HG02852 (cell line): Measurements from ENCODE around the gene APCDD1.
"Not testable (repeated sequence)": the region's sequence is repeated elsewhere in the genome, so short reads cannot be mapped to it uniquely, and the experiment has no call there.

ENCODE experiments used
- ATAC-seq: cut with Tn5 transposase; IDR thresholded peaks from one replicate; pipeline ENCODE4 v1.9.1; 2021; ENCODE audit warnings: mild to moderate bottlenecking, moderate library complexity; ENCODE audit not compliant: unreplicated experiment

APCDD1 gene

DNA sequence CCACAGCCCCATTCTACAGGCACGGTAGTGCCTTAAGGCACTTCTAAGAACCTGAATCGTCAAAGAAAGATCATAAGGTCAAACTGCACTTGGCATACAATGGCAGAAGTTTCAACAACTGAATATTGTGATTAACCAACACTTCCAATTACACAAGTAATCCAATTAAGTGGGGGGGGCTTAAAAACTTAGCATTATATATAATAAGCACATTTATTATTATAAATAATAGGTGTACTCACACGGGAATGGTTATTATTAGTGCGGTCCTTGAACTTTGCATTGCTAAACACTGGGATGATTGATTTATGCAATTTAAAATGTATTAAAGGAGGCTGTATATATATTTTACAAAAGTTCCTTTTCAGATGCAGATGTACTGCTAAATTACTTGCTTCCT, 7.6 kb downstream of the APCDD1 start:
- ATAC-seq = no peak

DNA sequence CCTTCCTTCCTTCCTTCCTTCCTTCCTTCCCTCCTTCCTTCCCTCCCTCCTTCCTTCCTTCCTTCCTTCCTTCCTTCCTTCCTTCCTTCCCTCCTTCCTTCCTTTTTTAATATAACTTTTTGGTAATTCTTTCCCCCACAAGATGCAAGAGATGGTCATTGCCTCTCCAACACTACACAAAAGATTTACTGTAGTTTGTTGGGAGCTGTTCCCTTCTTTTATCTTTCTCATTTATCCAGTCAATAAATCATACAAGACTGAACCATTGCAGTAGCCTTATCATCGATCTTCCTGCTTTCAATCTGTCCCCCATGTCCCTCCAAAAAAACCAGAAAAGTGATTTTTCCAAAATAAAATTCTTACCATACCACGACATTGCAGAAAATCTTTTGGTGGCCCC, 8.2 kb downstream of the APCDD1 start:
- no peak for ATAC-seq

DNA sequence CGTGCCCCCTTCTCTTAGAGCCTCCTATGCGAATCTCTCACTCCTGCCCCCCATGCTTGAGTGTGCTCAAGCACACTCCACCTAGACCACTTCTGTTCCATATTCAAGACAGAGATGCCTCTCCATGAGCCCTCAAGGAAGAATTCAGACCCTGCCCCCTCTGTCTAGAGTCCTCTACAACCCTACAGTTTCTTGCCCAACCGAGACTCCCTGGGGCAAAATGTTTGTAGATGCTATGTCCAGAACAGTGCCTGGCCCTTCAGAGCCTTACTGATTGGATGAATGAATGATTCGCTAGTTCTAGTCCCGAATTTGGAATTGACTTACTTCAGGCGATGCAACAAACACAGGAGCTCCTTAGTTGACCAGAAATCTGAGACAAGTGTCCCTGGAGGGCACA, 8.7 kb downstream of the APCDD1 start:
- ATAC-seq = no peak

DNA sequence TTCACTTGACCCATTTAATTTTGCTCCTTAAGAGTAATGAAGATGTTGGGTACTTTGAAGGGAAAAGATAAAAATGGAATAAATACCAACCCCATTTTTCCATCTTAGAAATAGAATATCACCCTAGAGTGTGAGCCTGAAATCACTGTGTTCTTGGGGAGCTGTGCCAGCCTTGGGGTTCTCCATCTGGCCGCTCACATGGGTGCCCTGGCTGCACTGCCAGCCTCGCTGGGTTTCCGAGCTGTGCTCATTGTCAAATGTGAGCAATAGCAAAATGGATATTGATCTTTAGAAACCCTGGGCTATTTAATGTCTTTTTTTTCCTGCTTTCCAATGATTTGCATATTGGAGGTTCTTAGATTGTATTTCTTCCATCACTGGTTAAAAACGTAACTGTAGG, 9.3 kb downstream of the APCDD1 start:
- ATAC-seq = no peak

DNA sequence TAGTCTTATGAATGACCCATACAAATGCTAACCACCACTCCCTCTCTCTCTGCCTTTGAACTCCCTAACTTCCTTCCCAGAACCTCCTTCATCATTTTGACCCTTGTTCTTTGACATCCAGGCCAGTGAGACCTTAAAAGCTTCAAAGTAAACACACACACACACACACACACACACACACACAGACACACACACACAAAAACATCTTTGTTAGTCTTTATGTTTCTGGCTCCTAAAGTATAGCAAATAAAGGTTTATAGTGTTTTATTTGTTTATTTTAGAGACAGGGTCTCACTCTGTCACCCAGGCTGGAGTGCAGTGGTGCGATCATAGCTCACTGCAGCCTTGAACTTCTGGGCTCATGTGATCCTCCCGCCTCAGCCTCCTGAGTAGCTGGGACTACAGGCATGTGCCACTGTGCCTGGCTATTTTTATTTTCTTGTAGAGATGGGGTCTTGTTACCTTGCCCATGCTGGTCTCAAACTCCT, 9.8 kb downstream of the APCDD1 start:
- not testable (repeated sequence) for ATAC-seq

DNA sequence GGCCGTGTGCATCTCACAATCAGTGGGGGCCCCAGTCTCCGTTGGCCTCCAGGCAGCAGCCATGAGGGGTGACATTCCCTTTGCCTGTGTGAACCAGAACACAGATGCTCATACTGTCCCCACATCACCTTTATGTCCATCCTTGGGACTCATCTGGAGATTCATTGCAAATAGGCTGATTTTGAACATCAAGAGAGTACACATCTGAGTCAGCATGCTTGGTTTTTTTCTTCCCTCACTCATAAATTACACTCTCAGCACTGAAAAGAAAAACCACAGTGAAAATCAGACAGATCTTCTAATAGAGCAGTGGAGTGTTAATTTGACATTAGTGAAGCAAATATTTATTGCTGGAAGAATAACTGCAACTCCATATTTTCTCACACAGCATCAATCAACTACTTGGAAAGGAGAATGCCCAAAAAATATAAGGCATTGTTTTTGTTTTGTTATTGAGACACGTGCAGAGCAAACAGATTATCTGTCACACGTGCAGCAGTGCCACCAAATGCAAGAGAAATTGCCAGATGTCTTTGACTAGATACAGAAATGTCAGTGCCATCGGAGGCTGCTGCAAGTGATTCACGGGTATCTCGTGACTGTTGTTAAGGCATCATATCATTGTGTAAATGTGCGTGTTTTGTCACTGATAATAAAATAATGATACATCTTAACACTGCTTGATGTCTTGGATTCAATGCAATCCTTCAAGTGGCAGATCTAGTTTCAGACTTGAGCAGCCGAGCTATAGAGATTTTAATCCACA, 10.9 kb downstream of the APCDD1 start:
- no peak for ATAC-seq

DNA sequence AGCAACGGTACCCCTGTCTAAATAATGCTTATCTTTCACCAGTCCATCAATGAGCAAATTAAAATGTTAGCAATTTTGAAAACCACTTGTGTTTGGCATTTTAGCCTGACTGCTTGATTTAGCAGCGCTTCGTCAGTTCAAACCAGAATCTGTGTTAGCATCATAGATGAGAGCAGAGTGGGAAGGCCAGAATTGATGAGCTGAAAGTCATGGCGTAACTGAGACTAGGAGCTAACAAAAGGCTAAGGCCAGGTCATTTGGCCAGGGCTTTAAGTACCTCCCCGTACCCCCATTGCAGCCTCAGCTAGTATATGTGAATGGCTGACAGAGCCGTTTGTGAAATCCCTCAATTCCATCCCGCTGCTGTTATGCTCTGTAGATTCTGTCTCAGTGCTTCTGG, 16.0 kb downstream of the APCDD1 start:
- no peak for ATAC-seq

DNA sequence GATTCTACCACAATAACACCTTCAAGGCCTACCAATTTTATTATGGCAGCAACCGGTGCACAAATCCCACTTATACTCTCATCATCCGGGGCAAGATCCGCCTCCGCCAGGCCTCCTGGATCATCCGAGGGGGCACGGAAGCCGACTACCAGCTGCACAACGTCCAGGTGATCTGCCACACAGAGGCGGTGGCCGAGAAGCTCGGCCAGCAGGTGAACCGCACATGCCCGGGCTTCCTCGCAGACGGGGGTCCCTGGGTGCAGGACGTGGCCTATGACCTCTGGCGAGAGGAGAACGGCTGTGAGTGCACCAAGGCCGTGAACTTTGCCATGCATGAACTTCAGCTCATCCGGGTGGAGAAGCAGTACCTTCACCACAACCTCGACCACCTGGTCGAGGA, 17.1 kb downstream of the APCDD1 start:
- ATAC-seq = no peak

DNA sequence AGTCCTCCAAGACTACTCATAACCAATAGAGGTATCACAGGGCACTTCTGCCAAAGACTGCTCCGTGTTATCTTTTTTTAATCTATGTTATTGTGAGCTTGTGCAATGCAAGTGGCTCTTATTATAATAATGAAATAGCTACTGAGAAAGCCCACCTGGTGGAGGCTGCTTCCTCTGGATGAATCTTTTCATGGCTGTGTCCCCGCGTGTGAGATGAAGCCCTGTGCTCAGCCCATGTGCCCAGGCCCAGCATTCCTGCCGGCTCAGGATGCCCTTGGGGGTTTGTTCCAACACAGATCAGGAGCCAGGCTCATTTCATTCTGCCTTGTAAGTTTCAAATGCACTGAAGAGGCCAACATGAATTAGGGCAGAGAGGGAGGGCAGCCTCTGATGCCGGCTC, 18.7 kb downstream of the APCDD1 start:
- no peak for ATAC-seq

DNA sequence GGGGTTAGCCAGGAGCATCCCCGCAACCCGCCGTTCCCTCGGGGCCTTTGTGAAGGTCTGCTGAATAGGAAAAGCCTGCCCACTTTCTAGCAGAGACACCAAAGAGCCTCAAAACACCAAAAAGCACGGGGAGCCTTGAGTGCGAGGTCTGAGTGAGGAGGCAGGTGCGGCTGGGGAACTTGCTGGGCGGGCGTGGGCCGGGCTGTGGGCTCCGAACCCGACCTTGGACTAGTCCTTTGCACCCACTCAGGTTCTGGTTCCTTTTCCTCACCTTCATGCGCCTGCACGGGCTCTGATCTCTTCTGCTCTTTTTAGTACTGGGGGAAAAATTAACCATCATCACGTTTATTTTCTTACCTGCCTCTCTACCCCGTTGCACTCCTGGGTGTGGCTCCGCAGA, 19.9 kb downstream of the APCDD1 start:
- no peak for ATAC-seq

DNA sequence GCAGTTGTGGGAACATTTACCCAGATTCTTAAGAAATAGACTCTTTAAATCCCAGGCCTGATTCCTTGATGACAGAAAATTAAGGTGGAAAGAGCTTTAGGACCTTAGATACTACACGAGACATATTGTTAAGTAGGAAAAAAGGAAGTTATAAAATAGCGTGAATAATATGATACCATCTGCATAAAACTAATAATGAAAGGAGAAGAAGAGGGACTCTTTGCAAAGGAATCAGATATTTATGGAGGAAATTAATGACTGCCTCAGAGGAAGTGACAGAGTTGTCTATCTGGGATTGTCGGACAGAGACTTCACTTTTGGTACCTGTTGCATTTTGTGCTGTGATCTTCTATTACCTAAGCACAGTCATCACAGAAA, 20.8 kb downstream of the APCDD1 start:
- ATAC-seq = no peak

DNA sequence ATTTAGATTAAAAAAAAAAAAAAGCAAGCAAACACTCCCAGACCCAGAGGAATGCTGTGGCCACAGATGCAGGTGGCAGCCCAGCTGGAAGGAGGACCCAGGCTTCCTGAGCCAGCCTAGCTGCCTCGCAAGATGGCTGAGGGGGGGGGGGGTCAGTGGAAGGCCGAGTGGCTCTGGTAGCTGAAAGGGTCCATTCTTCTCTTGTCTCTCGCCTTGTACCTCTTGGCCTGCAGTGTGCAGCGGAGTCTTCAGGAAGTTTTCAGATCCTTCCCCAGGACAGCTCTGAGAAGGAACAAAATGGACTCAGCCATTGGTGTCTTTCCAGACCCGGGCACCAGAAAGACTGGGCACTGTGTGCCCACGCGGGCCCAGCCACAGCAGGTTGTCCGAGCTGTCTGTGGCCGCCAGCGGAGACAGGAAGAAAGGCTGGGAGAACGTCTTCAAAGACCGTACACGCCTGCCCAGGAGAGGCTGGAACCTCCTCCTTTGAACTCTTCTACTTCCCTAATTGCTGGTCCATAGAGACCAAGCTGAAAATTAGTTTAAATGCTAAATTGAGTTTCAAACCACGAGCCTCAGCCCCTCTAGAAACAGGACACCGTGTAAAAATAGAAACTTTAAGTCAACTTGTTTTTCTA, 21.3 kb downstream of the APCDD1 start:
- ATAC-seq = no peak

DNA sequence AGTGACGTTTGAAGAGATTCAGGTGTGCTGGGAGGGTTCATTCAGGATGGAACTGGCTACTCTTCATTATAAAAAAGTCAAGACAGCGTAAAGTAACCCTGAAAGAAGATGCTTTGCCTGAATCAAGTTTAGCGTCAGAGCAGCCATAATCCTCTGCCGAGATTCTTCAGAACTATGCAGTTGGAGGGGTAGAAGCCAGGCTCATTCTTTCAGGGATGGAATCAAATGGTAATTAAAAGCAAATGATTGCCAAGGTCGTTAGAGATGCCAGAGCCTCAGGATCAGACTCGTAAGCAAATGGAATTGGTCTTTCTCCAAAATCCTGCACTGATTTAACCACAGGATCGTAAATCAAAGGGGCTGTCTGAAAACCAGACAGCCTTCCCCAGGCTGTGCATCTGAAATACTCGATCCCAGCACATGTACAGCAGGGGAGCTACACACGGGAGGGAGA, 21.9 kb downstream of the APCDD1 start:
- no peak for ATAC-seq

DNA sequence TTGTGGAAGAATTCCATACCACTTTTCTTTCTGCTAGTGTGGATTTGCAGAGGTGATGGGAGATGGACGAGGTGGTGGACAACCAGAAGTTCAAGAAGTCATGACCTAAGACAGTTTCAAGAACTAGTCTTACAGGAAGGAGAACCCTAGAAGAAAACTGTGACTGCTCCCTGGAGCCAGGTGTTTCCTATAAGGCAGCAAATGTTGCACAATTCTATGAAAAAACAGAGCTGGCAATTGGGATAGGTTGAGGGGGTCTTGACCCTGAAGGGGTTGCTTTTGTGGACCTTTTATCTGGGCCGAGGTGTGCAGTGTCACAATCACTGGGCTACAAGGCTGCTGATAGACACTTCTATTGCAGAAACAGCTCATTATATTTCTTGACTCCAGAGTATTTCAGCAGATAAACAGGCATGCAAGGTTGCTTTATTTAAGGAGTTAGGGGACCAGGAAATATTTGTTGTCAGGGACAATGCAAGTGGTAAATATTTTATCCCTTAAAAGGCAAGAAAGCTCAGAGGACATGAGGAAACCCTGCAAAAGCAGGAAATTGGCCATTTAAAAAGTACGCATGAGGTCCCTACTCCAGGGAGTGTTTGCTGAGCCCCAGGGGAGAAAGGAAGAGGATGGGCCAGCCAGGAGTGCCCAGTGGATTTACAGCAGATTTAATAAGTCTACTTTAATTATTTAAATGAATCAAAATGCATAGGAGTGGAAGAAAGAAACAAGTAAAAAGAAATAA, 22.9 kb downstream of the APCDD1 start:
- no peak for ATAC-seq

DNA sequence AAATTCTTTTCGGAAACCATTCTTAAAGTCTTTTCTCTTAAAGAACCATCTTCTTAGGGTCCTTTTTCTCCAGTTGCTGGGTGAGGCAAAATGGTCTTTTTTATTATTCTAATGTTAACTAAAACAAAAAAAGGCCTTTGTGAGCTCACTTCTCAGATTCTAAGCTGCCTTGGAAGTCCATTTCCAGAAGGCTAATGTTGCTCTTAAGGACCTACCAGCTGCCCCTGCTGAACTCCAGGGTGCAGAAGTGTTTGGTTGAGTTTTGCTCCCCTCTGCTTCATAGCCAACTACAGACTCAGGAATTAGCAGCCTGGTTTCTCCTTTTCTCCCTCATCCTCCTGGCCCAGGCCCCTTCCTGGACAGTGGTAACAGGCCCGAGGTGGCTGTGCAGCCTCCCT, 23.4 kb downstream of the APCDD1 start:
- ATAC-seq = no peak

DNA sequence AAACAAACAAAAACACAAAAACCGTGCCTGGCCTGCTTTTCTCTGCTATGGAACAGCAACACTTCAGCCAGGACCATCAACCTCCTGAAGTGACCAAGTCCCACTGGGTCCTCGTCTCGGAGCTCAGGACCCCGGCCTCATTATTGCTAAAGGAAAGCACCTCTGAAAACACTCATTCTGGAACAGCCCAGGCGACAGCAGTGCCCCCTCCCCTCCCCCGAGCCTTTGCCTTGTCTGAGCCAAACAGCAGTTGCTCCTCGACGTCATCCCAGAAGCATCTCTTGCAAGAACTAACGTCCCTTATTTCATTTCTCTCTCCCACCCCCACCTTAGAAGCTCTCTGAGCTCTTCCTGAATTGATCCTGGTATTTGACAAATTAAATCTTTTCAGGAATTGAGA, 27.4 kb downstream of the APCDD1 start:
- ATAC-seq = no peak

DNA sequence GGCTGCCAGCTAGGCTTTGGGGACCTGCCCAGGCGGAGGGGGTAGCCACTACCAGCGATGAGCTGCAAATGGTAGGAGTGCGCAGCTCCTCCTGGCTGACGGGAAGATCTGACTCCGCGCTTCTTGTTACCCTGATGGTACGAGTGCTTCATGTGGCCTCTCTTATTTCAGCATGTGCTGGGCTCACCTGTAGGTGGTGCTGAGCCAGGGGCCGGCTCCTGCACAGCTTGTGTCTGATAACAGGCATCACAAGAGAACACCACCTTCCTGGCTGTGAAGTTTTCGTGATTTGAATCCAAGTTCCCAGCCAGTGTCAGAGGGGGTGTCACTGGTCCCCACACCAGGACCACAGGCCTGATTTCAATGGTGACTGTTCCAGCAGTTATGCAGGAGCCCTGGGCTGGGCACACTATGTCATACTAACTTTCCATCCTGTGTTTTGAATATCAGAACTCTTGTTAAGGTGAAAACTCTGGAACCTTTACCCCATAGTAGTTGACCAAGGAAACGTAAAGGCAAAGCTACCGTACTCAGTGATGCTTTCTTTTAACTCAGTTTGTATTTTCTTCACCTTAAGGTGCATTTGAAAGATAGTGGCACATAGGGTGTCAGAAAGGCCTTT, 28.0 kb downstream of the APCDD1 start:
- ATAC-seq = peak; percentile 4

DNA sequence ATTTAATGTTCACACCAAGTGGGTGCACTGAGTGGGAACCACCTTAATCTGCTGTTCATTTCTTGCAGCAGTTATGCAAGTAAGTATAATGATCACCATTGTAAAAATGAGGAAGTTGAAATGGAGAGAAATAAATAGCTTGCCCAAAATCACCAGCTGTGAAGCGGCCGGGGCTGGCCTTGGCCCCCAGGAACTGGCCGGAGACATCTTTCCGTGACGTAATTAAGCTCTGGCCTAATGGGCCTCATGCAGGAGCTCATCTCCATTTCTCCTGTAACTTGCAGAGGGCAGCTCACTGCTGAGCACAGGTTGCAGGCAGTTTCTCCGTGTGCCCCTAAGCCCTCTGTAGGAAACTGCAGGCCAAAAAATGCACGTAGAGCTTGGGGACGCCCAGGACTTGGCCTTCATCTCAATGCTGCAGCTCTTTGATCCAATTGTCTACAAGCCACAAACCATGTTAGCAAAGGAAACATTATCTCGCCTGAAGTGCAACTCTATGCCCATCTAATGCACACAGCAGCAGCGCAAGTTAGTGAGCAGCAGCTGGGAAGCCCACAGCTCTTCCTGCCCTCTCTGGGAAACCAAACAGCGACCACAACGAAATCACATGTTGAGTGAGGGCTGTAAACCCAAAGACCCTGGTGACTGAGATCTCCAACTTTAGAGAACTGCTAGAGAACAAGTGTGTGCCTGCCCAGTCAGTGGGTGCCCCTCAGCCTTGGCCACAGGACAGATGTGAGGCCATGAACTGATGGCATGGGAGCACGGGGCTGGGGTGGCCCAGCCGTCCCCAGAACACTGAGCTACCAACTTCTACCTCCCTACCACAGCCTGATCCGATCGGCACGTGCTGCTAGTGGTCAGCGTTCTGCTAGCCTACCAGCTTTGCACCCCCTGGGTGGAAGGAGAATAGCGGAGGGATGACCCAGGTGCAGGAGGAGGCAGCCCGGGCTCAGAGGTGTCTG, 28.8 kb downstream of the APCDD1 start:
- ATAC-seq = peak; percentile 72

DNA sequence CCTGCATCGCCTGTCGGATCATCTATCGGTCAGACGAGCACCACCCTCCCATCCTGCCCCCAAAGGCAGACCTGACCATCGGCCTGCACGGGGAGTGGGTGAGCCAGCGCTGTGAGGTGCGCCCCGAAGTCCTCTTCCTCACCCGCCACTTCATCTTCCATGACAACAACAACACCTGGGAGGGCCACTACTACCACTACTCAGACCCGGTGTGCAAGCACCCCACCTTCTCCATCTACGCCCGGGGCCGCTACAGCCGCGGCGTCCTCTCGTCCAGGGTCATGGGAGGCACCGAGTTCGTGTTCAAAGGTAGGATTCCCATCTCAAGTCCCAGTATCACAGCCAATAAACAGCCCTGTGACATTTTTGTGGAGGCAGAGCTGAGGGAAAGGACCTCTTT, 31.0 kb downstream of the APCDD1 start:
- ATAC-seq = no peak

DNA sequence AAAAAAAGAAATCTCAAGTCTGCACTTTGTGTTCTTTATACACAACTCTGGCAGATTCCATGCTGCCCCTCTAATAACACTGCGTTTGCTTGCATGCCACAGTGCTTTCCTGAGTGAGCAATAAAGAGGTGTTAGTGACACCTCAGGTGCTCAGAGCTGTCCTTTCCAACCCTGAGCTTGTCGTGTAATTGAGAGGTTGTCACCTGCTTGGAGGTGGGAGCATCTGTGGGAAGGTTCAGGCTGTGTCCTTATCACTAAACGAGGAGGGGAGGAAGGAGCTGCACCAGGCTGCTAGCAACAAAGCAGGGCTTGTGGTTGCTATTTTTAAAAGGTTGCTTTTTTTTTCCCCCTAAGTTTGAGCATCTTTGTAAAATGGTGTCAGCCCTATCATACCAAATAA, 31.9 kb downstream of the APCDD1 start:
- no peak for ATAC-seq
